GM12878 (cell line): ENCODE results near the gene CMBL.

Source experiments
- CHD2 ChIP-seq: IDR thresholded peaks from 2 replicates; pipeline ENCODE4 v1.6.1; 2011; ENCODE audit warnings: low read depth, low read length, improper control_type of control experiment, borderline replicate concordance
- CREB1 ChIP-seq: IDR thresholded peaks from 2 replicates; pipeline ENCODE4 v1.6.1; 2012; ENCODE audit warnings: low read depth, mild to moderate bottlenecking, inconsistent platforms
- IRF4 ChIP-seq: IDR thresholded peaks from 2 replicates; pipeline ENCODE4 v1.6.1; 2011; ENCODE audit warnings: low read depth, low read length
- JUND ChIP-seq: IDR thresholded peaks from 2 replicates; pipeline ENCODE4 v1.6.1; 2012; ENCODE audit warnings: low read depth, mild to moderate bottlenecking, low read length, improper control_type of control experiment, moderate library complexity
- NFXL1 ChIP-seq: fragments of 450-650 bp; IDR thresholded peaks from 2 replicates; pipeline ENCODE4 v1.6.1; 2017; ENCODE audit warnings: antibody characterized with exemption, mild to moderate bottlenecking, borderline replicate concordance
- NR2F1 ChIP-seq: fragments of 450-650 bp; conservative IDR thresholded peaks from 2 replicates; pipeline ENCODE4 v1.6.1; 2017; ENCODE audit warnings: mild to moderate bottlenecking
- POLR2AphosphoS5 ChIP-seq: IDR thresholded peaks from 2 replicates; pipeline ENCODE4 v1.6.1; 2011; ENCODE audit warnings: mild to moderate bottlenecking, low read length, inconsistent platforms
- SP1 ChIP-seq: IDR thresholded peaks from one replicate; pipeline ENCODE4 v1.6.1; 2011; ENCODE audit warnings: low read depth, low read length
- STAT3 ChIP-seq: IDR thresholded peaks from 2 replicates; pipeline ENCODE4 v1.6.1; 2011; ENCODE audit warnings: low read depth, low read length, improper control_type of control experiment
- YY1 ChIP-seq: IDR thresholded peaks from 2 replicates; pipeline ENCODE4 v1.6.1; 2011; ENCODE audit warnings: low read depth, mild to moderate bottlenecking, low read length
- TF ChIP-seq, protein P1 (sequence below), 3 experiments: IDR thresholded peaks in 2 of 3; conservative IDR thresholded peaks in 1 of 3; 2 replicates each; pipeline ENCODE4 v1.5.1; 2011; ENCODE audit warnings: low read depth in 3 of 3, low read length in 3 of 3, mild to moderate bottlenecking in 3 of 3, control low read depth in 2 of 3, moderate library complexity in 2 of 3, inconsistent platforms in 1 of 3, mixed read lengths in 1 of 3; ENCODE audit not compliant: control insufficient read depth in 2 of 3, insufficient read depth in 1 of 3; ENCODE audit errors: extremely low read depth in 1 of 3

DNA sequence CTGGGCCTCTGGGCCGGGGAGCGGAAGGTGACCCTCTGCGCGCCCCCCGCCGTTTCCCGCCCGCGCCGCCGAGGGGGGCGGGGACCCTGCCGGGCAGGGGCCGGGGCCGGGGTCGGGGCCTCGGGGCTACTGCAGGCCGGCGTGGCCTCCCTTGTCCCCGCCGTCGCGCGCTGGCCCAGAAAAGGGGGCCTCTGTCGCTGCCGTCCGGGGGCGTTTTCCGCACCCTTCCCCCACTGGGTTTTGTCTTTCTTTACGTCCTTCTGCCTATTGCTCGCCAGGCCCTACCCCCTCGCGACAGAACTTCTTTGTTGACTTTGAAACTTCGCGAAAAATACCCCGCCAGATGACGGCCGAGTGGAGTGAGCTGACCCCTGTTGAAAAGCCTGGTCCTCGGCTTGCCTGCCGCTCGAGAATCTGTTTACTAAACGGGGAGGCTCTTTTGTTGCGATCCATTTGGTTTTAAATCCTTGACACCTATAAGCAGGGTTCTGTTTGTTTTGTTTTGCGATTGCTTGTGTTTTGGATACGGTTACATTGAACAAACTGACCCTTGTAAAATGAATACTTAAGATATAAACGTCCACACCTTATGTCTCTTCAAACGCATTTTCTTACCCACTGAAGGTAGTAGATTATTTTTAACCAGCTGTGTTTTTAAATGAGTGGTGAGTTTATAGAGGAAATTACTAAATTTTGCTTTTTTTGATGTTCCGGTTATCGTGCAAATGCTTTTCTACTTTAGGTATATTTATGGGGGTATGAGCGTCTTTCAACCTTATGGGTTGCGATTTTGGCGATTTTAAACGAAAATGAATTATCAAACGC, 46.6 kb upstream of the CMBL start:
- TF ChIP-seq SP1, result no peak
- TF ChIP-seq, protein P1, sequence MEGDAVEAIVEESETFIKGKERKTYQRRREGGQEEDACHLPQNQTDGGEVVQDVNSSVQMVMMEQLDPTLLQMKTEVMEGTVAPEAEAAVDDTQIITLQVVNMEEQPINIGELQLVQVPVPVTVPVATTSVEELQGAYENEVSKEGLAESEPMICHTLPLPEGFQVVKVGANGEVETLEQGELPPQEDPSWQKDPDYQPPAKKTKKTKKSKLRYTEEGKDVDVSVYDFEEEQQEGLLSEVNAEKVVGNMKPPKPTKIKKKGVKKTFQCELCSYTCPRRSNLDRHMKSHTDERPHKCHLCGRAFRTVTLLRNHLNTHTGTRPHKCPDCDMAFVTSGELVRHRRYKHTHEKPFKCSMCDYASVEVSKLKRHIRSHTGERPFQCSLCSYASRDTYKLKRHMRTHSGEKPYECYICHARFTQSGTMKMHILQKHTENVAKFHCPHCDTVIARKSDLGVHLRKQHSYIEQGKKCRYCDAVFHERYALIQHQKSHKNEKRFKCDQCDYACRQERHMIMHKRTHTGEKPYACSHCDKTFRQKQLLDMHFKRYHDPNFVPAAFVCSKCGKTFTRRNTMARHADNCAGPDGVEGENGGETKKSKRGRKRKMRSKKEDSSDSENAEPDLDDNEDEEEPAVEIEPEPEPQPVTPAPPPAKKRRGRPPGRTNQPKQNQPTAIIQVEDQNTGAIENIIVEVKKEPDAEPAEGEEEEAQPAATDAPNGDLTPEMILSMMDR (IDR thresholded peaks at IDR 0.05 in 2 of 3, conservative IDR thresholded peaks at IDR 0.05 in 1 of 3; ENCODE audit: control insufficient read depth in 2 of 3, extremely low read depth in 1 of 3, insufficient read depth in 1 of 3, low read depth in 3 of 3, low read length in 3 of 3), result no peak
- TF ChIP-seq CREB1, result peak; percentile 32; the same call in 1 of the 2 replicates
- no peak for TF ChIP-seq JUND
- TF ChIP-seq NFXL1, result no peak
- TF ChIP-seq YY1, result no peak
- no peak; the same call in 1 of the 2 replicates for TF ChIP-seq POLR2AphosphoS5
- TF ChIP-seq CHD2, result no peak
- TF ChIP-seq IRF4, result no peak
- peak; percentile 66 for TF ChIP-seq NR2F1
- TF ChIP-seq STAT3, result no peak
